ENCODE data around the gene NRXN2.

The NRXN2 gene

DNA sequence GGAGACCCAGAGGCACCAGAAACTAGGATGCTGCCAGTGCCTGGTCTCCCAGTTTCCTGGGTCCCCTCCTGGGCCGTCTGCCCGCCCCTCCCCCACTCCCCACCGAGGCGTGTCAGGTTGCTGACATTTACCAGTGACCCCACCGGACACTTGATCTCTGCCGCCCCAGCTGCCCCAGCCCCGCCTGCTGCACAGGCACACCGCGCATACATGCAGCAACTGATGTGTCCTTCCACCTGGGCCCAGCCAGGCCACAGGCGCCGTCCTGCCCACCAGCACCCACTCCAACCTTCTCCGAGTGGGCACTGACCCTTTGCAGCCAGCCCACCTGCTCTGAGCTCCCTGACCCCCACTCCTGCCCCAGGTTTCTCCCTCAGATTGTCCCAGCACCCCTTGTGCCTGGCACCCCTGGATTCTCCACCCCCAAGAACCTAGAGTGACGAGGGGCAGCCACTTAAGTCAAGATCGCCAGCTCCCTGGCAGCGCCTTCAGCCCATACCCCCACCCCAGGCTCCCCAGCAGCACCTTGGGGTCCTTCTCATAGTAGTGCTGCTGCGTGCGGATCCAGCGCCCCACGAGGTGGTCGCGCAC, 36.2 kb upstream of the NRXN2 start:
- DNase-seq = no peak

DNA sequence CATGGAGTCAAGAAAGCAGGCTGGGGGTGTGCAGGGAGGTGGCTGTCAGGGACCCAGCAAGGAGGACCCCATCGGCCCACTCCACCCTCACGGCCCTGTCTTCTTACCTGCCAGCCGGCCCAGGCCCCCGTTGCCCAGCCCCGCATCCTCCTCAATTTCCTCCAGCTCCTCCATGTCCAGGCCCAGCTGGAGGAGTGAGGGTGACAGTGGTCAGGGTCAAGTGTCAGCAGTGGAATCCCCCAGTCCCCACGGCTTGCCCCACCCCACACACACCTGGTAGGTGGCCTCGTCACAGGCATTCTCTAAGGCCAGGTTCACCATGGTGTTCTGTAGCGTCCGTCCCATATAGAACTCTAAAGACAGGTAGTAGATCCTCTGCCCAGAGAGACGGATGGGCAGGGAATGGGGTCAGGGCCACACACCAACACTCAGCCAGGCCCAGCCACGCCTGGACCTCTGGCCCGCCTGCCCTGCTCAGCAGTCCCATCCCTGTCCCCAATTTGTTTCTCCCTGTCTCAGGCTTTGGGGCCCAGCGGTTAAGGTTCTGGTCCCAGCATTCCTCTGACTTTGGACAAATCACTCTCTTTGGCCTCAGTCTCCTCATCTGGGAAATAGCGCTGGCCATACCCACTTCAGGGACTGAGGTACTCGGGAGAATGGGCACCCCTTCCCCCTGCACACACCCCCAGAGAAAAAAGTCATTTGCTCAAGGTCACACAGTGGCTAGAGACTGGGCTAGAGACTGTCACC, 35.5 kb upstream of the NRXN2 start:
- no peak for DNase-seq

GRCh38 chr11:64757549-64758329, 34.7 kb upstream of the NRXN2 start:
- DNase-seq = no peak

GRCh38 chr11:64755681-64756361, 32.8 kb upstream of the NRXN2 start:
- no peak for DNase-seq

DNA sequence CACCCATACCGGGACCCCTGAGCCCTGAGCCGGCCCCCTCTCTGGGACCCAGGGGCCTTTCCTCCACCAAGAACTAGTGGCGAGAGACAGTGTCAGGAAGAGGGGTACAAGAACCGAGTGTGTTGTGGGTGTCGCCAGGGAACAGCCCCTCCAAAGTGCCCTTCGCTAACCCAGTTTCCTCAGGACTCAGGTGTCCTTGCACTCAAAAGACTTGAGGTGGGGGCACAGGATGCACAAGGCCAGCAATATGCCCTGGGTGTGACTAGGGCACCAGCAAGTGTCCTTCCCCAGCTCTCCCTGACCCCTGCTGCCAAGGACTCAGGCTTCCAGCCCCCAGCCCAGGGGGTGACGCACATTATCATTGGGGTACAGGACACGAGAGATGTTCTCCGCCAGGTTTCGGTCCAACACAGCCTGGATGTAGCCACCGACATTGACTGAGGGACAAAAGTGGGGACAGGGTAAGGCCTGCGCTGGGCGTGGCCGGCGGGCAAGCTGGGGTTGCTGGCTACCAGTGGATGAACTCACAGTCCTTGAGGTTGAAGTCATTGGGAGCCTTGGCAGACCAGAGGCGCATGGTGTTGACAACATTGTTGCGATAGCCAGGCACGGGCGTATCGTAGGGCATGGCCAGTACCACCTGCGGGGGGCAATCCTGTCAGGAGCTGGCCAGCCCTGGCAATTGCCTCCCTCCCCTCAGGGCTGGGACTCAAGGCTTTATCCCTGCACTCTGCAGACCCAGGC, 32.1 kb upstream of the NRXN2 start:
- DNase-seq = no peak

GRCh38 chr11:64754124-64754918, 31.3 kb upstream of the NRXN2 start:
- no peak for DNase-seq

- DNase-seq = no peak
Observed at GRCh38 chr11:64753380-64754123, 30.6 kb upstream of the NRXN2 start.

DNA sequence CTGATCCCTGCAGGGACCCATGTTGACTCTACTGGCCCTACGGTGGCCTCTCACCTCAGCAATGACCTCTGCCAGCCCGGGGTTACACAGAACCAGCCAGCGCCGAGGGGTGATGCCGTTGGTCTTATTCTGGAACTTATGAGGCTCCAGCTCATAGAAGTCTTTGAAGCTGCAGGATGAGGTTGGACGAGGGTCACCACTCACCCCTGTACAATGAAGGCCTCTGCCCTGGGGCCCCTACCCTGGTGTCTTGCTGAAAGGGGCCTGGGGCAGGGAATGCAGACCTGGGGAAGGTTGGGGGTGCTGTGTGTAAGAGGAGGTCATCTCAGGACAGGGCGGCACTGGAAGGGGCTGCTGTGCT, 30.0 kb upstream of the NRXN2 start:
- DNase-seq = no peak

- no peak for DNase-seq
Observed at GRCh38 chr11:64752175-64752970, 29.4 kb upstream of the NRXN2 start.

GRCh38 chr11:64751580-64751979, 28.6 kb upstream of the NRXN2 start:
- DNase-seq = no peak

DNA sequence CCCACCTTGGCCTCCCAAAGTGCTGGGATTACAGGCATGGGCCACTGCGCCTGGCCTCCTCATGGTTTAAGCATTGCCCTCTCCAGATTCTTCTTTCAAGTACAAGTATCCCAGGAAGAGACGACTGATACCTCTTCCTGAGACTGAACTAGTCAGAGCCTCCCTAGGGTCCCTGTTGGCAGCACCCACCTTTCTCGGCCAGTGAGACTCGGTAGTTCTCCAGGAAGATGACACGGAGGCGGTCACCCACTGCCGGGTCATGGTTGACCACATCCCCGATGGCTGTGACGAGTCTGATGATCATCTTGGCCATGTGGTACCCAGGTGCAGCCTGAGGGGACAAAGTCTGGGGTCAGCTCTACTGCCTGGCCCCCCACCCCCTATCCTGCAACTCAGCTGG, 28.1 kb upstream of the NRXN2 start:
- DNase-seq = no peak

DNA sequence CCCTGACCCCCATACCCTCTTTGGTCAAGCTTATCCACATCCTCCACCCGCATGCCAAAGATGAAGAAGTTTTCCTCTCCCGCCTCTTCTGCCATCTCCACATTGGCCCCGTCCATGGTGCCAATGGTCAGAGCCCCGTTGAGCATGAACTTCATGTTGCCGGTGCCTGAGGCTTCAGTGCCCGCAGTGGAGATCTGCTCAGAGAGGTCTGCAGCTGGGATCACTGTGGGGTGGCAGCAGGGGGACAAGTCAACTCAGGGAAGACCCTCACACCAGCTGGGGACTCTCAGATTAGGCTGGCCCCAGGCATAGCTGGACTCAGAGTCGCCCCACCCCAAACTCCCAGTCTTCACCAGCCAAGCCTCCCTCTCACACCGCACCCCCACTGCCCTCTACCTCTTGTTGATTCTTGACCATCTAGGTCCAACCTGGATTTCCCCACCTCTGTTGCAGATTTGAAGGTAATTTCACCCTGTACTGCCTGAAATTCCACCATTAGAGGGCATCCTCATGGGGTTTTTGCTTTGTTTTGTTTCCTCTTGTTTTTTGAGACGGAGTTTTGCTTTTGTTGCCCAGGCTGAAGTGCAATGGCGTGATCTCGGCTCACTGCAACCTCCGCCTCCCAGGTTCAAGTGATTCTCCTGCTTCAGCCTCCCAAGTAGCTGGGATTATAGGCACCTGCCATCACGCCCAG, 27.5 kb upstream of the NRXN2 start:
- no peak for DNase-seq

- no peak for DNase-seq
Observed at GRCh38 chr11:64747961-64748665, 25.1 kb upstream of the NRXN2 start.

DNA sequence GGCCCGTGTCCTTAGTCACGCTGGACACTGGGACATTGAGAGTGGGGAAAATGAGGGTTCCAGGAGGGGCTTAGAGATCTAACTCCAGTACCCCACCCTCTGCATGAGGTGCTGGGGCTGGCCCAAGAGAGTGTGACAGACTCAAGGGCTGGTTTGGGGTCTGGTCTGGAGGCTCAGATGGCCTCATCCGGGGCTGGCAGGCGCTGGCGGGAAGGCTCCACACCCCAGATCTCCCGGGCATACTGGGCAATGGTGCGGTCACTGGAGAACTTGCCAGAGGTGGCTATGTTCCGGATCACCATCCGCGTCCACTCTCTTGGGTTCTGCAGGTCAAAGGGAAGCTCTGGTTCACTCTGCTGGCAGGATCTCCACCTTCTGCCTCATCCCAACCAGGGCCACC, 23.5 kb upstream of the NRXN2 start:
- no peak for DNase-seq

GRCh38 chr11:64745521-64746328, 22.7 kb upstream of the NRXN2 start:
- peak; percentile 40 for DNase-seq

- DNase-seq = no peak
Observed at GRCh38 chr11:64745189-64745520, 22.2 kb upstream of the NRXN2 start.

DNA sequence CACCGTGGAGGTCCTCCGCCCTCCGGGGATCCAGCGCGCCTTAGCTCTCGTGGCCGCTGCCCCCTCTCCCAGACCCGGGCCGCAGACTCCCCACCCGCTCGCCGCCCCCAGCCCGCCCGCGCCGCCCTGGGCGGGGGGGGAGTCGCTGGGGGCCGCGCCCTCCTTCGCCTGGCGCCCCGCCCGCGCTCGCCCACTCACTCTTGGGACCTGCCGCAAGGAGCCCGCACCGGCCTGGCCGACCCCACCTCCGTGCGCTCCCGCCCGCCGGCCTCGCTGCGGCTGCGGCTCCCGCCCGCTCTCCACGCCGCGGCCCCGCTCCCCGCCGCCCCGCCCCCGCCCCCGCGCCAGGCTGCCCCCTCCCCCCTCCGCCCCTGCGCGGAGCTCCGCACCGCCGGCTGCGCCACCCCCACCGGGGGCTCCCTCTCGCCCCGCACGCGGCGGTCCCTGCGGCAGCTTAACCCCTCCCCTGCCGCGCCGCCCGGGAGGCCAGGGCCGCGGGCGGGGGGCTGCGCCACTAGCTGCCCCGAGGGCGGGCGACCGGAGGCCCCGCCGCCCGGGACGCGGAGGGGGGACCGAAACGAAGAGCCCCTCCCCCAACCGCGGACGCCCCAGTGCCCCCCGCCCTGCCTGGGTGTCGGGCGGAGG, 21.7 kb upstream of the NRXN2 start:
- DNase-seq = no peak

All from fibroblast of skin of scalp (primary cell).